Measurements from ENCODE around the gene TAF3. TPM values are rescaled to one million over a fixed set of nuclear protein-coding genes. Genes with fewer than 3 reads are reported as not detected.

The TAF3 gene
- total RNA-seq, 1 donor from 2014 or later: 8.5 TPM

GRCh38 chr10:8004469-8005000 lies 186.2 kb downstream of the TAF3 start:
- peaks cover 36% of the 10 kb centered on the region for H3K36me3 Mint-ChIP-seq

DNA sequence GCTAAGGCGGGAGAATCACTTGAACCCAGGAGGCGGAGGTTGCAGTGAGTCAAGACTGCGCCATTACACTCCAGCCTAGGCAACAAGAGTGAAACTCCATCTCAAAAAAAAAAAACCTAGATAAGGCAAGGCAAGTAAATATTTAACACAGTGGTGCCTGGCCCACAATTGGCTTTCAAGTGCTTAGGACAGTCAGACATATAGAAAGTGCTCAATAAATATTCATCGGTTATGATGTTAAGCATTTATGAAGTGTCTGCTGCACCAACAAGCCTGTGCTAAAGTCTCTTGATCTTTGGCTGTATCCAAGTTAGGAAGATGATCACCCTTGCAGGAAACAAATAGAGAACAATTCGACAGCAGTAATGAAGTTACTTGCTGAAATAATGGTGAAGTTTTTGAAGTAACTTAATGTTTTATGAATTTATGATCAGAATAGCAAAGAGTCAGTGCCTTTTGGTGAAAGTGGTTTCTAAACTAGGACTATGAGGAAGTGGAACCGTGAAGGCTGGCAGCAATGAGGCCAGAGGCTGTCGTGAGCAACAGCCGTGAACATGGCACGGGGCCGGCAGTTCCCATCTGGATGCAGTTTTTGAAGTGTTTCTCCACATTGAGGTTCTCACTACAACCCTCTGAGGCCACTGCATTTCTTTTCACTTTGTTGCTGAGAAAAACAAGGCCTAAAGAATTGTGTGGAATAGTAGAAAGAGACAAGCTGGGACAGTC lies 188.1 kb downstream of the TAF3 start:
- no peak for DNase-seq (ENCODE audit: low spot score in 2 of 2, unreplicated experiment in 2 of 2)
- Mint-ChIP-seq H3K4me1 (no peaks in the 10 kb centered on the region), H3K9me3 (peaks cover 35% of the 10 kb centered on the region), H3K36me3 (peaks cover 41% of the 10 kb centered on the region), H3K27me3 (ENCODE audit: low read depth) (no peaks in the 10 kb centered on the region), H3K27ac (no peak overlapping the region), H3K4me3 (no peak overlapping the region)
- no peak for TF ChIP-seq CTCF (IDR thresholded peaks at IDR 0.05; ENCODE audit: unreplicated experiment)

More at GRCh38 chr10:8004469-8005000, 186.2 kb downstream of the TAF3 start:
- Mint-ChIP-seq H3K4me1 (no peaks in the 10 kb centered on the region), H3K27me3 (ENCODE audit: low read depth) (no peaks in the 10 kb centered on the region), H3K4me3 (no peak overlapping the region), H3K27ac (no peak overlapping the region), H3K9me3 (peaks cover 39% of the 10 kb centered on the region)
- TF ChIP-seq CTCF (IDR thresholded peaks at IDR 0.05; ENCODE audit: unreplicated experiment): no peak
- no peak for DNase-seq (ENCODE audit: low spot score in 2 of 2, unreplicated experiment in 2 of 2)

DNA sequence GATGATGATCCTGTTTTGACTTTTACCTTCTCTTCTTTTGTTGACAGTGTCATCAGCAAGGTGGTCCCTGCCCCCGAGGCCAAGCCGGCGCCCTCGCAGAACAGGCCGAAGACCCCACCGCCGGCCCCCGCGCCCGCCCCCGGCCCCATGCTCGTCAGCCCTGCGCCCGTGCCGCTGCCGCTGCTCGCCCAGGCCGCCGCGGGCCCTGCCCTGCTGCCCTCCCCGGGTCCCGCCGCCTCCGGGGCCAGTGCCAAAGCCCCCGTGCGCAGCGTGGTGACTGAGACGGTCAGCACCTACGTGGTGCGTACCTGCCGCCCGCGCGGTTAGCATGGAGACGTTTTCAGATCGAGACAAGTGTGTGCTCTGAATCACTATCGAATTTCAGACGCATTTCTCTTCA lies 190.7 kb downstream of the TAF3 start:
- TF ChIP-seq CTCF (IDR thresholded peaks at IDR 0.05; ENCODE audit: unreplicated experiment): no peak
- DNase-seq (ENCODE audit: low spot score in 2 of 2, unreplicated experiment in 2 of 2): no peak
- H3K4me1 Mint-ChIP-seq: no peaks in the 10 kb centered on the region

GRCh38 chr10:8013006-8013405 lies 194.7 kb downstream of the TAF3 start:
- Mint-ChIP-seq H3K36me3 (peaks cover 18% of the 10 kb centered on the region), H3K27me3 (ENCODE audit: low read depth) (no peaks in the 10 kb centered on the region), H3K9me3 (no peaks in the 10 kb centered on the region), H3K27ac (no peak overlapping the region), H3K4me3 (no peak overlapping the region), H3K4me1 (peaks cover 13% of the 10 kb centered on the region)
- no peak for TF ChIP-seq CTCF (IDR thresholded peaks at IDR 0.05; ENCODE audit: unreplicated experiment)
- no peak for DNase-seq (ENCODE audit: low spot score in 2 of 2, unreplicated experiment in 2 of 2)

More for the DNA sequence above, 190.7 kb downstream of the TAF3 start:
- H3K27ac Mint-ChIP-seq: no peak overlapping the region
- peaks cover 31% of the 10 kb centered on the region for H3K36me3 Mint-ChIP-seq
- no peaks in the 10 kb centered on the region for H3K27me3 Mint-ChIP-seq (ENCODE audit: low read depth)
- no peak overlapping the region for H3K4me3 Mint-ChIP-seq
- H3K9me3 Mint-ChIP-seq: peaks cover 16% of the 10 kb centered on the region

GRCh38 chr10:8013619-8014018 lies 195.3 kb downstream of the TAF3 start:
- no peak for TF ChIP-seq CTCF (IDR thresholded peaks at IDR 0.05; ENCODE audit: unreplicated experiment)
- Mint-ChIP-seq H3K4me1 (peaks cover 14% of the 10 kb centered on the region), H3K27ac (no peak overlapping the region), H3K9me3 (no peaks in the 10 kb centered on the region), H3K4me3 (no peak overlapping the region), H3K36me3 (peaks cover 17% of the 10 kb centered on the region), H3K27me3 (ENCODE audit: low read depth) (no peaks in the 10 kb centered on the region)
- no peak for DNase-seq (ENCODE audit: low spot score in 2 of 2, unreplicated experiment in 2 of 2)

Measured in mesothelial cell of epicardium (in vitro differentiated cells).